GM19468 (cell line): ENCODE results near the gene HSF5.
"Not testable (repeated sequence)": the region's sequence is repeated elsewhere in the genome, so short reads cannot be mapped to it uniquely, and the experiment has no call there.

Experiments
- ATAC-seq: cut with Tn5 transposase; IDR thresholded peaks from one replicate; pipeline ENCODE4 v1.9.1; 2021; ENCODE audit warnings: mild to moderate bottlenecking, moderate library complexity, moderate number of reproducible peaks; ENCODE audit not compliant: unreplicated experiment; ENCODE audit errors: extremely low read depth

Gene HSF5

GRCh38 chr17:58491510-58492045 lies 3.4 kb upstream of the HSF5 start:
- no peak for ATAC-seq

DNA sequence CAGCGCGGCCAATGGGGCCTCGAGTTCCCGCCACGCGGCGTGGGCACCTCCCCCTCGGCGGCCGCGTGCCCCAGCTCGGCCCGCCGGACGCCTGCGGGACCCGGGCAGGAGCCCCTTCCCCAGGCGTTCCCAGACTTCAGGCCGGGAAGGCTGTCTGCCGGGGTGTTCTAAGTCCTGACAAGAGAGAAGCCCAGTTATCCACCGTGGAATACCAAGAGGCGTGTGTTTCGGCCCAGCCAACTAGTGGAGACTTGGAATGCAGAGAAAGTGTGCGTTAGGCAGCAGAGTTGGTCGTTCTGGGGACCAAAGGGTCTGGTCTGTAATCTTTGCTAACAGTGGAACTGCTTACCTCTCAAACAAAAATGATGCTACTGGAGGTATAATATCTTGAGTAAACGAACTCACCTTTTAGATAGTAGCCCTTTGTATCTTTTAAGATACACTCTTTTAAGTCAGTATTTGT lies 251 bp upstream of the HSF5 start:
- no peak for ATAC-seq

GRCh38 chr17:58484600-58484999 lies 3.6 kb downstream of the HSF5 start:
- no peak for ATAC-seq

GRCh38 chr17:58481798-58482197 lies 6.4 kb downstream of the HSF5 start:
- ATAC-seq = not testable (repeated sequence)

GRCh38 chr17:58480090-58480489 lies 8.1 kb downstream of the HSF5 start:
- ATAC-seq = no peak

DNA sequence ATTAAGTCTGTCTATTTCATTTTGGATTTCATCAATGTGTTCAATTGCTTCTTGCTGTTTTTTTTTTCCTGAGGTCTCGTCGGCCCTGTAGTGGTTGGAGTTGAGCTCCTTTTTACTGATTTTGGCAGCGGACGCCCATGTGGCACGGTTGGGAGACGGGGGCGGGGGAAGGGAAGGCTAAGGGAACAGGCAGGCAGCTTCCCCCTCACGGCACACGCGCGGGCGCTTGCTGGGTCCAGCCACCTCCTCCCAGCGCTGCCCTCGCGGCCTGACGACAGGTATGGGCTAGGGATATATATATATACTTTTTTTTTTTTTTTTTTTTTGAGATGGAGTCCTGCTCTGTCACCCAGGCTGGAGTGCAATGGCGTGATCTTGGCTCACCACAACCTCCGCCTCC lies 11.4 kb downstream of the HSF5 start:
- no peak for ATAC-seq

DNA sequence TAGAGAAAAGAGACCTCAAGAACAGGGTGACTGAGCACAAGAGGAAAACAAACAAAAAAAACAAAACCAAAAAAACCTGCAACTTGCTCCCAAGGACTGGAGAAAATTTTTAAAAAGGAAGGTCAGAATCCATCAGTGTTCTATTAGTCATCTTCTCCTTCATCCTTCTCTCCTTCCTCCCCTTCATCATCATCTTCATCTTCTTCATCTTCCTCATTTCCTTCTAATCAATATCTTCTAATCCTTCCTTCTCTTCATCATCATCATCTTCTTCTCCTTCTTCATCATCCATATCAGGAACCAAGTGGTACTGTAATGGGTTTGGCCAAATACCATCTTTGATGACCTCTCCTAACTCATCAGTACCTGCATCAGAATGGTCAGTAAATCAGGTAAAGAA lies 12.2 kb downstream of the HSF5 start:
- ATAC-seq = no peak

DNA sequence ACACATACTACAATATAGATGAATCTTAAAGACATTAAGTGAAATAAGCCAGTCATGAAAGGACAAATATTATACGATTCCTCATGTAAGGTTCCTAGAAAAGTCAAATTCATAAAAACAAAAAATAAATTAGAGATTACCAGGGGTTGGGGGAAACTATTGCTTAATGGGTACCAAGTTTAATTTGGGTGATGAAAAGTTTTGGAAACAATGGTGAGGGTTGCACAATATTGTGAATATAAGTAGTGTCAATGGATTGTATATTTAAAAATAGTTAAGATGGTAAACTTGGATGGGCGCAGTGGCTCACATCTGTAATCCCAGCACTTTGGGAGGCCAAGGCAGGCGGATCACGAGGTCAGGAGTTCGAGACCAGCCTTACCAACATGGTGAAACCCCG lies 17.9 kb downstream of the HSF5 start:
- ATAC-seq = no peak

GRCh38 chr17:58468944-58469343 lies 19.3 kb downstream of the HSF5 start:
- ATAC-seq = no peak

GRCh38 chr17:58455491-58455890 lies 32.7 kb downstream of the HSF5 start:
- ATAC-seq = no peak

- ATAC-seq = no peak
Measured at GRCh38 chr17:58452738-58453137, 35.5 kb downstream of the HSF5 start.

DNA sequence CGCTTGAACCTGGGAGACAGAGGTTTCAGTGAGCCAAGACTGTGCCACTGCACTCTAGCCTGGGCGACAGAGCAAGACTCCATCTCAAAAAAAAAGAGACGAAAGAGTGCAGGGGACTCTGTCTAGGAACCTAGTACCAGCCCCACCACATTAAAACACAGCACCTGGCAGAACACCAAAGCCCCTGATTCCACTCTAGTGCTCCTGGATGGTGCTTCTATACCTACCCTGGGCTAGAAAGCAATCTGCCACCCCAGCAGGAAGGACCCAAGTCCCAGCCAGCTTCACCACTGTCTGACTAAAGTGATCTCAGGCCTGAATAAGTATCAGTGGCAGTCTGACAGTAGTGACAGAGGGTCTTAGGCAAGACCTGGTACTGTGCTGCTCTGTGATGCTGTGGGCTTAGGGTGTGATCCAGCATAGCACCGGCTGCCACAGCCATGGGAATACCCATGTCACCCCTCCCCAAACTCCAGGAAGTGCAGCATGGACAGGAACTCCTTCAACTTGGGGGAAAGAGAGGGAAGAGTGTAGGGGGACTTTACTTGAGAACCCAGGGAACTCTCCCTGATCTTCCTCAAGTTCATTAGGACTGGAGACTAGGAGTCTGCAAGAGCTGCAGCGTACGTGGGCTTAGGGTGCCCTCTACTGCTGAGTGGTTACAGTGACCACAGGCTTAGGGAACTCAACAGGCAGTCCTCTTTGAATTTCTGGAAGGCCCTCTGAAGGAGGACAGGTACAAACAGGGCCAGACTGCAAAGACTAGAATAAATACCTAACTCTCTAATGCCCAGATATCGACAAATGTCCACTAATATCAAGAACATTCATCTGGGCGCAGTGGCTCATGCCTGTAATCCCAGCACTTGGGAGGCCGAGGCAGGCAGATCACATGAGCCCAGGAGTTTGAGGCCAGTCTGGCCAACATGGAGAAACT lies 40.9 kb downstream of the HSF5 start:
- no peak for ATAC-seq

DNA sequence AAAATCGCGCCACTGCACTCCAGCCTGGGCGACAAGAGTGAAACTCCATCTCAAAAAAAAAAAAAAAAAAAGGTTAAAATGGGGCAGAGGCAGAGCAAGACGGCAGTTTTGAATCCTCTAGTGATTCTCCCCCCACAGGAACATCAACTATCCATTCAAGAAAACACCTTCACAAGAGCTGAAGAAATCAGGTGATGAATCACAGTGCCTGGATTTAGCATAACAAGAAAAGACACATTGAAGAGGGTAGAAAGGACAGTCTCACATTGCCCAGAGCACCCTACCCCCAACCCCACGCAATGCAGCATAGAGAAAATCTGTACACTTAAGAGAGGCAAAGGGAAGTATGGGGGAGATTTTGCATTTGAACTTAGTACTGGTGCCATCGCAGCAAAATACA lies 42.1 kb downstream of the HSF5 start:
- ATAC-seq = no peak

DNA sequence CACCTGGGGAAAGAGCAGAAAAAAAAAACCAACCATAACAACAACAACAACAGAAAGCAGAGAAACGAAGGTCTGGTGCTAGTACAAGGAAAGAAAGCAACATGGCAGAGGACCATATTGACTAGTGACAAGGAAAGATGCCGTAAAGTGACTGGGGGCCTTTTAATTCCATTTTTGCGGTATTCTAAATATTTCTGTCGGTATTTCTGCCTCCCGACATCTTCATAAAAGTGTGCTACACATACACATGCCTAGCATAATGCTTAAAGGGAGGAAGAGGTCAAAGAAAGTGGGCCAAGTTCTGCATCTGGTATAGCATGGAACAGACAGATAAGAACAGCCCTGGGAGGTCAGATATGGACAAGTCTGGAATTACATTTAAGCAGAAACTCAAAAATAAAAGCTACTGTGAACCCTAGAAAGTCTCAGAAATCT lies 51.4 kb downstream of the HSF5 start:
- ATAC-seq = no peak

DNA sequence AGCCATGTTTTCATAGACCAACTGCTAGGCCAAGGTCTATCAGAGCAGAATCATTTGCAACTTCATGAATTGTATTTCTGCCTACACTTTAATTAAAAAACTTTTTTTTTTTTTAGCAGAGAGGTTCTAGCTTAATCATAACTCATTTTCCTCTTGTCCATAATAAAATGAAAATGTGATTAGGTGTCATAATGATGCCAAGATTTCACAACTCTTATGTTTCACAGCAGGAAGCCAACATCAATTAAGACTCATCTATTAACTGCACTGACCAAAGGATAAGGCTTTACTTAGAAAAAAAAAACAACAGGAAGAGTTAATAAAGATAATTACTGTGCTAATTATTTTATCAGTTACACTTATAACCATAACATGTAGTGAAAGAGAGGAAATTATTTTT lies 52.0 kb downstream of the HSF5 start:
- ATAC-seq = no peak

GRCh38 chr17:58432806-58433573 lies 55.2 kb downstream of the HSF5 start:
- no peak for ATAC-seq

GRCh38 chr17:58427807-58428206 lies 60.4 kb downstream of the HSF5 start:
- ATAC-seq = no peak

- ATAC-seq = no peak
Measured at GRCh38 chr17:58421711-58422110, 66.5 kb downstream of the HSF5 start.

DNA sequence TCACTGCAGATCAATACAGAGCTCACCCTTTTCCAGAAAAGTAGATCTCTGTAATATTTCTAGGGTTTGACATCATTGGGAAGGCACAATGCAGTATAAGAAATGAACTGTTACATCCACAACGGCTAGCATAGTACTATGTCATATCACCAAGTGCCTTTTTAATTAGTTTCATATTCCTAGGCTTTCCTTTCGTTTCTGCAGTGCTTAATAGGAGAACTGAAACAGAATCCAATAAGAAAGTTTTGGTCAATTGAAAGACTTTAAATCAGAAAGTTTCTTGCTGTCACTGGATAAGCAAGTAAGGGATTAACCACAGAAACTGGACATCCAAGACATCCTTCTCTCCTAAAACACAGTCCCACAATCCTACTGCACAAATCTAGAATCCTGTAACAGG lies 67.4 kb downstream of the HSF5 start:
- no peak for ATAC-seq

DNA sequence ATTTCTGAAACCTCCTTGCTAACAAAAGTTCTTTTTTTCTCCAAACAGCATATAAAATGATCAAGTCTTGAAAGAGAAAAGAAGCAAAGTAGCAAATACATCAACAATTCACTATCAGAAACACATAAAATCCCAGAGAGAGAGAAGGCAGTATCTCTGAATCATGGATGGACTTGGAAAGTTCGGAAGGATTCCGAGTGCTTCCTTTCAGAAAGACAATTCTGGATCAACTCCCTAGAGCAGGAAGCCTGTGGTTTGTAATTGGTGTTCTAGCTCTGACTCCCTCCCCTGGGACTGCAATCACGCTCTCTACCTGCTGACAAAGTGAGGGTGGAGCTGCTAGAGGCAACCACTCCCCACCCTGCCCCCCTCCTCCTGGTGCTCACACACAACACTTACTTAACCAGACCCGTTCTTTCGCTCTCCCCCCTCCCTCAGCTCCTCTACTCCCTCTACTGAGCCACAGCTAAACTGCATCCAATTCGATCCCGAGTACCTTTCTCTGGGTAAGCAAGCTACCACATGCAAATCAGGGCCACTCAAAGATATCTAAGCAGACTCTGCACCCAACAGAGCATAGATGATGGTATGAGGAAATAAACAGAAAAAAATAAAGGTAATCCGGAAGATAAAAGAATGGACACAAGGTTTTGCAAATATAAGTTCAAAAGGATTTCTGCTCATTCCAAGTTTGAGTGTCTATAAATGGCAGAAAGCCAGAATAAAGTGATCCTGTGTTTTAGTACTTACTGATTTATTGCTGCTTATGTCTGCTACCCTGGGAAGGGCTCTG lies 70.7 kb downstream of the HSF5 start, which contains the start of gene RNF43:
Gene RNF43, minus strand, starts transcription at position 235 of the 793 bp plus-strand sequence. CDS start 1,957 bp downstream, outside the sequence.
- peak; percentile 49 for ATAC-seq
